KMS-11 (cell line): Measurements from ENCODE around the gene ZMPSTE24.

Experiments
- H2AFZ ChIP-seq: fragments of 200-600 bp; sonication (generic); 2 replicates; pipeline ENCODE4 v1.6.1; 2016; ENCODE audit warnings: antibody characterized with exemption, mixed run types, low read depth
- H3K27ac ChIP-seq: fragments of 200-600 bp; sonication (generic); 2 replicates; pipeline ENCODE4 v1.6.1; 2016; ENCODE audit warnings: mild to moderate bottlenecking, mixed run types
- H3K27me3 ChIP-seq: fragments of 200-600 bp; sonication (generic); 2 replicates; pipeline ENCODE4 v1.6.1; 2017; ENCODE audit warnings: mild to moderate bottlenecking, low read depth, mixed run types, moderate library complexity; ENCODE audit not compliant: insufficient read depth
- H3K36me3 ChIP-seq: fragments of 200-600 bp; sonication (generic); 2 replicates; pipeline ENCODE4 v1.6.1; 2017; ENCODE audit warnings: mild to moderate bottlenecking, mixed run types; ENCODE audit not compliant: insufficient read depth
- H3K4me1 ChIP-seq: fragments of 200-600 bp; sonication (generic); 2 replicates; pipeline ENCODE4 v1.6.1; 2016; ENCODE audit warnings: mild to moderate bottlenecking, low read depth, mixed run types; ENCODE audit not compliant: poor library complexity, severe bottlenecking
- H3K4me2 ChIP-seq: fragments of 200-600 bp; sonication (generic); 2 replicates; pipeline ENCODE4 v1.7.0; 2016; ENCODE audit warnings: mild to moderate bottlenecking, mixed run types
- H3K4me3 ChIP-seq: fragments of 200-600 bp; sonication (generic); IDR thresholded peaks from 2 replicates; pipeline ENCODE4 v1.6.1; 2017; ENCODE audit warnings: low read depth, low read length, mixed read lengths; ENCODE audit not compliant: insufficient read depth
- H3K79me2 ChIP-seq: fragments of 200-600 bp; sonication (generic); 2 replicates; pipeline ENCODE4 v1.6.1; 2016; ENCODE audit warnings: low read depth, mixed run types; ENCODE audit not compliant: insufficient read depth
- H3K9ac ChIP-seq: fragments of 200-600 bp; sonication (generic); 2 replicates; pipeline ENCODE4 v1.6.1; 2016; ENCODE audit warnings: mild to moderate bottlenecking, mixed run types
- H4K20me1 ChIP-seq: fragments of 200-600 bp; sonication (generic); 2 replicates; pipeline ENCODE4 v1.6.1; 2016; ENCODE audit warnings: mild to moderate bottlenecking, mixed run types; ENCODE audit not compliant: insufficient read depth
- CTCF ChIP-seq: fragments of 200-600 bp; sonication (generic); conservative IDR thresholded peaks from 2 replicates; pipeline ENCODE4 v1.6.1; 2017; ENCODE audit warnings: low read depth, mild to moderate bottlenecking, antibody characterized with exemption, low read length, moderate library complexity, mixed read lengths

ZMPSTE24 gene

GRCh38 chr1:40221977-40222772 lies 35.9 kb upstream of the ZMPSTE24 start:
- no peaks in the 10 kb centered on the region for H3K79me2 ChIP-seq
- TF ChIP-seq CTCF: no peak

GRCh38 chr1:40224040-40224439 lies 34.0 kb upstream of the ZMPSTE24 start:
- H3K4me1 ChIP-seq: no peaks in the 10 kb centered on the region
- no peaks in the 10 kb centered on the region for H3K36me3 ChIP-seq
- no peak overlapping the region for H3K4me3 ChIP-seq
- TF ChIP-seq CTCF: no peak
- H2AFZ ChIP-seq: no peak overlapping the region
- no peaks in the 10 kb centered on the region for H3K79me2 ChIP-seq
- H3K9ac ChIP-seq: no peak overlapping the region
- no peaks in the 10 kb centered on the region for H3K27me3 ChIP-seq
- no peak overlapping the region for H3K27ac ChIP-seq
- no peak overlapping the region for H3K4me2 ChIP-seq
- no peaks in the 10 kb centered on the region for H4K20me1 ChIP-seq

More at GRCh38 chr1:40221977-40222772, 35.9 kb upstream of the ZMPSTE24 start:
- Histone ChIP-seq H3K27me3 (no peaks in the 10 kb centered on the region), H3K36me3 (no peaks in the 10 kb centered on the region; the same call in 1 of the 2 replicates), H3K4me3 (no peak overlapping the region), H3K9ac (no peak overlapping the region), H3K27ac (no peak overlapping the region), H4K20me1 (no peaks in the 10 kb centered on the region), H3K4me1 (no peaks in the 10 kb centered on the region), H2AFZ (no peak overlapping the region), H3K4me2 (no peak overlapping the region)

- Histone ChIP-seq H2AFZ (no peak overlapping the region), H3K9ac (no peak overlapping the region), H3K4me1 (peaks cover 14% of the 10 kb centered on the region), H3K4me2 (no peak overlapping the region), H3K4me3 (no peak overlapping the region), H4K20me1 (no peaks in the 10 kb centered on the region), H3K79me2 (no peaks in the 10 kb centered on the region), H3K27me3 (no peaks in the 10 kb centered on the region), H3K27ac (no peak overlapping the region), H3K36me3 (no peaks in the 10 kb centered on the region)
- no peak for TF ChIP-seq CTCF
These were observed 31.8 kb upstream of the ZMPSTE24 start for GRCh38 chr1:40226192-40226591.

GRCh38 chr1:40232444-40232843 lies 25.6 kb upstream of the ZMPSTE24 start:
- Histone ChIP-seq H4K20me1 (no peaks in the 10 kb centered on the region), H3K4me1 (peaks cover 34% of the 10 kb centered on the region), H3K4me2 (peak overlapping the region; percentile 59; the same call in 1 of the 2 replicates), H3K9ac (no peak overlapping the region), H3K4me3 (no peak overlapping the region), H3K36me3 (peaks cover 17% of the 10 kb centered on the region; the same call in 1 of the 2 replicates), H3K79me2 (no peaks in the 10 kb centered on the region), H3K27me3 (no peaks in the 10 kb centered on the region), H2AFZ (no peak overlapping the region), H3K27ac (no peak overlapping the region)
- TF ChIP-seq CTCF: no peak
